Choroid plexus epithelial cell (primary cell): ENCODE data around the gene TGDS.

Experiments
- DNase-seq: peaks from one replicate; pipeline ENCODE4 v3.0.0-alpha.2; 2010; ENCODE audit warnings: low read depth
- H3K4me3 ChIP-seq: 2 replicates; pipeline ENCODE4 v1.5.1; 2011; ENCODE audit warnings: low read depth, mild to moderate bottlenecking, control low read depth, low read length, moderate library complexity
- TF ChIP-seq, protein P1 (sequence below): conservative IDR thresholded peaks from 2 replicates; pipeline ENCODE4 v1.5.1; 2011; ENCODE audit warnings: low read depth, mild to moderate bottlenecking, control low read depth, inconsistent platforms, low read length, moderate library complexity

Gene TGDS

GRCh38 chr13:94588541-94588940 lies 7.4 kb downstream of the TGDS start:
- no peak for DNase-seq
- H3K4me3 ChIP-seq = no peak overlapping the region
- TF ChIP-seq, protein P1, sequence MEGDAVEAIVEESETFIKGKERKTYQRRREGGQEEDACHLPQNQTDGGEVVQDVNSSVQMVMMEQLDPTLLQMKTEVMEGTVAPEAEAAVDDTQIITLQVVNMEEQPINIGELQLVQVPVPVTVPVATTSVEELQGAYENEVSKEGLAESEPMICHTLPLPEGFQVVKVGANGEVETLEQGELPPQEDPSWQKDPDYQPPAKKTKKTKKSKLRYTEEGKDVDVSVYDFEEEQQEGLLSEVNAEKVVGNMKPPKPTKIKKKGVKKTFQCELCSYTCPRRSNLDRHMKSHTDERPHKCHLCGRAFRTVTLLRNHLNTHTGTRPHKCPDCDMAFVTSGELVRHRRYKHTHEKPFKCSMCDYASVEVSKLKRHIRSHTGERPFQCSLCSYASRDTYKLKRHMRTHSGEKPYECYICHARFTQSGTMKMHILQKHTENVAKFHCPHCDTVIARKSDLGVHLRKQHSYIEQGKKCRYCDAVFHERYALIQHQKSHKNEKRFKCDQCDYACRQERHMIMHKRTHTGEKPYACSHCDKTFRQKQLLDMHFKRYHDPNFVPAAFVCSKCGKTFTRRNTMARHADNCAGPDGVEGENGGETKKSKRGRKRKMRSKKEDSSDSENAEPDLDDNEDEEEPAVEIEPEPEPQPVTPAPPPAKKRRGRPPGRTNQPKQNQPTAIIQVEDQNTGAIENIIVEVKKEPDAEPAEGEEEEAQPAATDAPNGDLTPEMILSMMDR = no peak

GRCh38 chr13:94586371-94586770 lies 9.6 kb downstream of the TGDS start:
- no peak overlapping the region for H3K4me3 ChIP-seq
- DNase-seq = no peak
- TF ChIP-seq, protein P1 = no peak

- DNase-seq = no peak
- H3K4me3 ChIP-seq = no peak overlapping the region
- TF ChIP-seq, protein P1 = no peak
Observed at GRCh38 chr13:94585543-94586101, 10.3 kb downstream of the TGDS start.

DNA sequence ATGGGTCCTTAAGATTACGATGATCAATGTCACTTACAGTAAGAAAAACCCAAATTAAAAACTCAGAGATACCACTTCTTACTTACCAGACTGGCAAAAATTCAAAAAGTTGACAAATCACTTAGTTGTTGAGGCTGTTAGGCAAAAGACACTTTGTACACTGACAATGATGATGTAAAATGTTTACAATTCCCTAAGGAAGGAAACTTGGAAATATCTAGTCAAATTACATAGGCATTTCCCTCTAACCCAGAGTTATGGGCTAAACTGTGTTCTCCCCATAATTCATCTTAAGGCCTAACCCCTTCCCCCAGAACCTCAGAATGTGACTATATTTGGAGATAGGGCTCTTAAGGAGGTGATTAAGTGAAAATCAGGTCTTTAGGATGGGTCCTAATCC lies 12.0 kb downstream of the TGDS start:
- DNase-seq = no peak
- TF ChIP-seq, protein P1 = no peak
- no peak overlapping the region for H3K4me3 ChIP-seq

DNA sequence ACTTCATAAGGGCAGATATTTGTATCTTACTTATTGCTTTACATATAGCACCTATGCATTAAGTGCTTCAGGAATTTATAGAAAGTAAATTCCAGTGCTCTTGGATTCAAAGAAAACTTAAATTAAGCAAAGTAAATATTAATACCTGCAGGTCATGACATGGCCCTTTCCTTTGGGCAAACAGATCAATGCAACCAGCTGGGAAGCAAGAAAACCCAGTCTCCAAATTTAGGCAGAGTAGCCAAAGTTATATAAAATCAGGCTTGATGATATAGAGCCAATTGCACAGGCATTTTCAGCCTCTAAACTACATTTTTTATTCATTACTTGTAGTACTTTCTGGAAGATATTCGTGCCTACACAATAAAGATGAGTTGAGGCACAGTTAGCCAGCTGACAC lies 16.9 kb downstream of the TGDS start:
- TF ChIP-seq, protein P1 = no peak
- DNase-seq = no peak
- H3K4me3 ChIP-seq = no peak overlapping the region

GRCh38 chr13:94569615-94570014 lies 26.3 kb downstream of the TGDS start:
- TF ChIP-seq, protein P1 = no peak
- no peak for DNase-seq
- no peak overlapping the region for H3K4me3 ChIP-seq

DNA sequence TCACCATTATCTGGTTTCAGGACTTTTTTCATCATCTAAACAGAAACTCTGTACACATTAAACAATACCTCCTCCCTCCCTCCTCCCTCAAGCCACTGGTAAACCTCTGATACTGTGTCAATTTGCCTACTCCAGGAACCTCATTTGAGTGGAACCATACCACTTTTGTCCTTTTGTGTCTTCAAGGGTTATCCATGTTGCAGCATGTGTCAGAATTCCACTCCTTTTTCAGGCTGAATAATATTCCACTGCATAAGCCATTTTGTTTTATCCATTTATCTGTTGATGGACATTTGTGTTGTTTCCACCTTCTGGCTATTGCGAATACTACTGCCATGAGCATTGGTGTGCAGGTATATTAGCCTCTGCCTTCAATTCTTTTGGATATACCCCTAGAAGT lies 27.5 kb downstream of the TGDS start:
- TF ChIP-seq, protein P1 = no peak
- no peak overlapping the region for H3K4me3 ChIP-seq
- no peak for DNase-seq
